H1 (cell line): ENCODE results near the gene MIB1. TPM values are rescaled to one million over a fixed set of nuclear protein-coding genes. Genes with fewer than 3 reads are reported as not detected.
A peak's percentile ranks its signal among the peaks of the same experiment; 100 is the strongest.

Source experiments
- CTCF ChIA-PET: fragments of 300-600 bp; sonication (Branson Sonifier 250); formaldehyde crosslinking; loops from one replicate; lab custom pipeline; 2021; ENCODE audit not compliant: partially characterized antibody; lab: Charles Lee
- POLR2A ChIA-PET: fragments of 300-600 bp; sonication (Branson Sonifier 250); formaldehyde crosslinking; loops from one replicate; lab custom pipeline; 2021; ENCODE audit warnings: inconsistent platforms; ENCODE audit not compliant: partially characterized antibody; lab: Charles Lee
- DNase-seq, 2 experiments: peaks; one replicate each; pipeline versions ENCODE4 v3.0.0 to v3.0.0-alpha.2; 2010 to 2022; ENCODE audit warnings: low spot score in 2 of 2, low read depth in 1 of 2, mixed read lengths in 1 of 2
- FAIRE-seq: peaks from 2 replicates; lab custom pipeline; 2011; peaks lifted over from hg19 to GRCh38; lab: Jason Lieb, UNC
- H2AFZ ChIP-seq: 2 replicates; pipeline ENCODE4 v1.8.1; 2012; ENCODE audit warnings: low read length, inconsistent platforms
- H2AK5ac ChIP-seq: 2 replicates; pipeline ENCODE4 v1.6.1; 2013; ENCODE audit warnings: low read depth, low read length
- H2BK120ac ChIP-seq: replicated peaks from 2 replicates; pipeline ENCODE3; 2013; ENCODE audit warnings: low read depth, low read length, inconsistent platforms
- H2BK12ac ChIP-seq: 2 replicates; pipeline ENCODE4 v1.6.1; 2013; ENCODE audit warnings: low read depth, low read length
- H2BK15ac ChIP-seq: 2 replicates; pipeline ENCODE4 v1.6.1; 2013; ENCODE audit warnings: low read length
- H2BK20ac ChIP-seq: 2 replicates; pipeline ENCODE4 v1.6.1; 2013; ENCODE audit warnings: low read length
- H2BK5ac ChIP-seq: 2 replicates; pipeline ENCODE4 v1.6.1; 2013; ENCODE audit warnings: low read depth, low read length
- H3K14ac ChIP-seq: 2 replicates; pipeline ENCODE4 v1.6.1; 2013; ENCODE audit warnings: inconsistent platforms; ENCODE audit not compliant: insufficient read length
- H3K18ac ChIP-seq: 2 replicates; pipeline ENCODE4 v1.6.1; 2013; ENCODE audit warnings: low read length; ENCODE audit errors: extremely low read depth
- H3K23ac ChIP-seq: 2 replicates; pipeline ENCODE4 v1.6.1; 2013; ENCODE audit warnings: inconsistent platforms; ENCODE audit not compliant: insufficient read length
- H3K23me2 ChIP-seq: 2 replicates; pipeline ENCODE4 v1.6.1; 2013; ENCODE audit warnings: low read depth, low read length
- H3K27ac ChIP-seq: 2 replicates; pipeline ENCODE4 v1.6.1; 2011; ENCODE audit warnings: low read depth, low read length, inconsistent platforms
- H3K27me3 ChIP-seq, 4 experiments: replicated peaks in 1 of 4; 1 replicate in 1 of 4; 2 replicates in 3 of 4; pipeline versions ENCODE4 v1.6.1 to v1.8.1; 2011 to 2013; ENCODE audit warnings: low read length in 3 of 4, mild to moderate bottlenecking in 3 of 4, inconsistent platforms in 2 of 4, mixed read lengths in 2 of 4, moderate library complexity in 1 of 4; ENCODE audit not compliant: control insufficient read depth in 3 of 4, insufficient read depth in 3 of 4; ENCODE audit errors: extremely low read depth in 1 of 4
- H3K36me3 ChIP-seq, 4 experiments: 2 replicates each; pipeline versions ENCODE4 v1.6.1 to v1.8.1; 2011 to 2013; ENCODE audit warnings: mild to moderate bottlenecking in 4 of 4, low read length in 3 of 4, moderate library complexity in 2 of 4, control low read depth in 1 of 4, inconsistent platforms in 1 of 4; ENCODE audit not compliant: insufficient read depth in 4 of 4, control insufficient read depth in 2 of 4
- H3K4ac ChIP-seq: replicated peaks from 2 replicates; pipeline ENCODE3; 2013; ENCODE audit warnings: low read length, low read depth, mixed read lengths, inconsistent platforms; ENCODE audit not compliant: insufficient read length
- H3K4me1 ChIP-seq, 4 experiments: replicated peaks in 1 of 4; 1 replicate in 1 of 4; 2 replicates in 3 of 4; pipeline versions ENCODE4 v1.6.1 to v1.8.1; 2011 to 2013; ENCODE audit warnings: low read length in 3 of 4, inconsistent platforms in 2 of 4, mixed read lengths in 1 of 4; ENCODE audit not compliant: insufficient read depth in 4 of 4, control insufficient read depth in 3 of 4
- H3K4me2 ChIP-seq, 2 experiments: 2 replicates each; pipeline versions ENCODE4 v1.6.1 to v1.8.1; 2011 to 2013; ENCODE audit warnings: low read depth in 2 of 2, low read length in 2 of 2, control low read depth in 1 of 2, inconsistent platforms in 1 of 2, mild to moderate bottlenecking in 1 of 2; ENCODE audit not compliant: insufficient read depth in 1 of 2
- H3K4me3 ChIP-seq, 4 experiments: fragments of 200-600, 300-600 bp in 1 of 4; sonication (generic), shearing (Covaris generic), sonication (Bioruptor Twin) in 1 of 4; 2 replicates each; pipeline versions ENCODE4 v1.5.1 to v1.8.1; 2011 to 2016; ENCODE audit warnings: low read length in 4 of 4, low read depth in 3 of 4, control low read depth in 2 of 4, inconsistent platforms in 2 of 4, mild to moderate bottlenecking in 2 of 4, mixed read lengths in 1 of 4, moderate library complexity in 1 of 4; ENCODE audit not compliant: insufficient read depth in 2 of 4; ENCODE audit errors: extremely low read depth in 1 of 4
- H3K56ac ChIP-seq: replicated peaks from 2 replicates; pipeline ENCODE3; 2013; ENCODE audit warnings: low read depth, mild to moderate bottlenecking, mixed read lengths, low read length, inconsistent platforms; ENCODE audit not compliant: insufficient read length
- H3K79me1 ChIP-seq: 2 replicates; pipeline ENCODE4 v1.6.1; 2013; ENCODE audit warnings: low read depth, low read length, control low read depth
- H3K79me2 ChIP-seq, 2 experiments: 2 replicates each; pipeline versions ENCODE4 v1.6.1 to v1.8.1; 2012 to 2013; ENCODE audit warnings: low read length in 2 of 2, mild to moderate bottlenecking in 2 of 2, inconsistent platforms in 1 of 2; ENCODE audit not compliant: insufficient read depth in 2 of 2, control insufficient read depth in 1 of 2
- H3K9ac ChIP-seq, 4 experiments: replicated peaks in 1 of 4; 1 replicate in 1 of 4; 2 replicates in 3 of 4; pipeline versions ENCODE4 v1.6.1 to v1.8.1; 2011 to 2013; ENCODE audit warnings: low read depth in 3 of 4, low read length in 3 of 4, control low read depth in 2 of 4, mild to moderate bottlenecking in 2 of 4, moderate library complexity in 2 of 4, inconsistent platforms in 1 of 4; ENCODE audit errors: extremely low read depth in 1 of 4
- H3K9me3 ChIP-seq, 2 experiments: 2 replicates each; pipeline versions ENCODE4 v1.6.1 to v1.8.1; 2012 to 2013; ENCODE audit warnings: mild to moderate bottlenecking in 2 of 2, moderate library complexity in 2 of 2, control low read depth in 1 of 2, inconsistent platforms in 1 of 2, low read depth in 1 of 2, low read length in 1 of 2, mixed read lengths in 1 of 2; ENCODE audit not compliant: insufficient read depth in 2 of 2
- H4K20me1 ChIP-seq, 2 experiments: replicated peaks in 1 of 2; 2 replicates each; pipeline versions ENCODE3 to v1.8.1; 2011 to 2013; ENCODE audit warnings: inconsistent platforms in 2 of 2, low read length in 2 of 2, mild to moderate bottlenecking in 1 of 2; ENCODE audit not compliant: insufficient read depth in 2 of 2, control insufficient read depth in 1 of 2
- H4K5ac ChIP-seq: 2 replicates; pipeline ENCODE4 v1.6.1; 2013; ENCODE audit warnings: low read length, low read depth, mixed read lengths, inconsistent platforms; ENCODE audit not compliant: insufficient read length
- H4K8ac ChIP-seq: 2 replicates; pipeline ENCODE4 v1.8.0; 2013; ENCODE audit warnings: mild to moderate bottlenecking, moderate library complexity, low read length, inconsistent platforms; ENCODE audit not compliant: insufficient read depth; ENCODE audit errors: extremely low read depth
- H4K91ac ChIP-seq: replicated peaks from 2 replicates; pipeline ENCODE3; 2013; ENCODE audit warnings: low read length, mixed read lengths, inconsistent platforms; ENCODE audit not compliant: insufficient read length
- BACH1 ChIP-seq: IDR thresholded peaks from 2 replicates; pipeline ENCODE4 v1.6.1; 2012; ENCODE audit warnings: low read length, improper control_type of control experiment
- KDM5A ChIP-seq: fragments of 200-600 bp; IDR thresholded peaks from 2 replicates; pipeline ENCODE4 v1.7.1; 2012; ENCODE audit warnings: mild to moderate bottlenecking, low read length, inconsistent platforms, mixed read lengths
- POLR2A ChIP-seq, 2 experiments: IDR thresholded peaks; 1 replicate in 1 of 2; 2 replicates in 1 of 2; pipeline ENCODE4 v1.6.1; 2011; ENCODE audit warnings: low read depth in 2 of 2, low read length in 2 of 2, mild to moderate bottlenecking in 2 of 2; ENCODE audit errors: control extremely low read depth in 1 of 2
- YY1 ChIP-seq: IDR thresholded peaks from 2 replicates; pipeline ENCODE4 v1.6.1; 2011; ENCODE audit warnings: low read depth, mild to moderate bottlenecking, low read length
- WGBS, 2 experiments: shearing (Covaris generic) in 1 of 2; methylation state at CpG; one replicate each; pipeline versions ENCODE4 v1.1.6 to v1.1.7; 2013 to 2015; ENCODE audit warnings: low lambda C conversion rate in 2 of 2, mixed read lengths in 2 of 2, inconsistent platforms in 1 of 2, low coverage in 1 of 2, missing lambda C conversion rate in 1 of 2; ENCODE audit not compliant: insufficient replicate concordance in 2 of 2, insufficient coverage in 1 of 2, insufficient read length in 1 of 2; ENCODE audit errors: extremely low coverage in 1 of 2, missing lambda C conversion rate in 1 of 2; 5-methylcytosine and 5-hydroxymethylcytosine counted together
- polyA plus RNA-seq, 7 experiments: library from polyadenylated mRNA; depleted of rRNA in 3 of 7; stranded (reverse) in 5 of 7; unstranded in 2 of 7; fragments of >200 nt in 5 of 7; fragments of 200-250 nt in 2 of 7; gene quantifications; 1 replicate in 5 of 7; 2 replicates in 1 of 7; 4 replicates in 1 of 7; pipeline versions ENCODE4 v1.2.1 to v1.2.3, GENCODE V29; 2011 to 2013; ENCODE audit warnings: missing spikeins in 2 of 7, mixed read lengths in 2 of 7
- total RNA-seq: library from RNA; stranded (reverse); fragmentation: NEBNext Ultra II Directional; extraction: Animal tissue kit (Norgen Biotek cat#: 25700); gene quantifications from 2 replicates; pipeline ENCODE4 v1.2.1, GENCODE V29; 2021
- TF ChIP-seq, protein P1 (sequence below): IDR thresholded peaks from 2 replicates; pipeline ENCODE4 v1.6.1; 2011; ENCODE audit warnings: low read length, improper control_type of control experiment
- TF ChIP-seq, protein P2 (sequence below), 3 experiments: IDR thresholded peaks; 1 replicate in 2 of 3; 2 replicates in 1 of 3; pipeline versions ENCODE4 v1.5.1 to v1.6.1; 2011; ENCODE audit warnings: low read length in 3 of 3, mild to moderate bottlenecking in 3 of 3, inconsistent platforms in 2 of 3, low read depth in 1 of 3, moderate library complexity in 1 of 3; ENCODE audit not compliant: insufficient read depth in 1 of 3; ENCODE audit errors: control extremely low read depth in 1 of 3

MIB1 gene
- total and polyA plus RNA-seq, 2 of the 8 experiments (the other 6 are each of a cell fraction or from before 2014, with no cell fraction given) = 8.2 to 60.3 TPM

GRCh38 chr18:21735452-21736015 lies 5.1 kb upstream of the MIB1 start:
- peak in 1 of 2 experiments; percentile 66 for DNase-seq
- no peak overlapping the region for H3K4ac ChIP-seq
- no peak overlapping the region for H3K56ac ChIP-seq
- no peaks in the 10 kb centered on the region for H3K79me2 ChIP-seq
- no peaks in the 10 kb centered on the region for H3K27me3 ChIP-seq
- H2BK120ac ChIP-seq = no peak overlapping the region
- H3K36me3 ChIP-seq = no peaks in the 10 kb centered on the region
- H3K4me3 ChIP-seq = no peak overlapping the region
- peaks cover 2 to 13% (median 4%) of the 10 kb centered on the region in 4 experiments; a peak in 5 of 7 replicates for H3K4me1 ChIP-seq
- H3K9ac ChIP-seq = peak overlapping the region in 1 of 4 experiments; percentile 30; a peak in 1 of 7 replicates
- H3K18ac ChIP-seq = no peak overlapping the region
- ChIA-PET POLR2A (interaction anchor here (0.7 to 1.6 kb wide), 3 partner anchors 8 to 101 kb away, joined by 3 to 6 read pairs (median 4); partner anchors contain the start of gene ABHD3), CTCF (interaction anchor here (0.6 to 1.7 kb wide), 6 partner anchors 11 to 373 kb away, joined by 3 to 7 read pairs (median 4); partner anchors contain the start of gene ESCO1)
- 0 out of 4 replicates have a peak, but pooled peaks cover 0 to 2% of the 10 kb centered on the region in 2 experiments for H3K9me3 ChIP-seq
- H4K8ac ChIP-seq = peak overlapping the region; percentile 92; the same call in 1 of the 2 replicates
- H3K4me2 ChIP-seq = peak overlapping the region in 1 of 2 experiments; percentile 38; a peak in 1 of 4 replicates
- no peak overlapping the region for H4K91ac ChIP-seq
- no peaks in the 10 kb centered on the region for H4K20me1 ChIP-seq
- no peak overlapping the region for H4K5ac ChIP-seq
- no peak overlapping the region for H3K14ac ChIP-seq
- no peak for FAIRE-seq
- no peak overlapping the region for H2AK5ac ChIP-seq
- H2AFZ ChIP-seq = peak overlapping the region; percentile 76; the same call in 1 of the 2 replicates
- no peak overlapping the region for H2BK20ac ChIP-seq
- no peaks in the 10 kb centered on the region for H3K79me1 ChIP-seq
- H3K23ac ChIP-seq = no peak overlapping the region
- H3K27ac ChIP-seq = no peak overlapping the region; the same call in 1 of the 2 replicates
- no peak overlapping the region for H2BK5ac ChIP-seq
- H3K23me2 ChIP-seq = no peaks in the 10 kb centered on the region; the same call in 1 of the 2 replicates
- no peak overlapping the region for H2BK15ac ChIP-seq
- TF ChIP-seq BACH1 = peak; percentile 27; the same call in 1 of the 2 replicates
- TF ChIP-seq, protein P1, sequence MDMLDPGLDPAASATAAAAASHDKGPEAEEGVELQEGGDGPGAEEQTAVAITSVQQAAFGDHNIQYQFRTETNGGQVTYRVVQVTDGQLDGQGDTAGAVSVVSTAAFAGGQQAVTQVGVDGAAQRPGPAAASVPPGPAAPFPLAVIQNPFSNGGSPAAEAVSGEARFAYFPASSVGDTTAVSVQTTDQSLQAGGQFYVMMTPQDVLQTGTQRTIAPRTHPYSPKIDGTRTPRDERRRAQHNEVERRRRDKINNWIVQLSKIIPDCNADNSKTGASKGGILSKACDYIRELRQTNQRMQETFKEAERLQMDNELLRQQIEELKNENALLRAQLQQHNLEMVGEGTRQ = no peak
- TF ChIP-seq YY1 = peak; percentile 85
- no peak for TF ChIP-seq POLR2A (IDR thresholded peaks at IDR 0.05; ENCODE audit: control extremely low read depth in 1 of 2, low read depth in 2 of 2, low read length in 2 of 2)
- TF ChIP-seq KDM5A = no peak
- TF ChIP-seq, protein P2, sequence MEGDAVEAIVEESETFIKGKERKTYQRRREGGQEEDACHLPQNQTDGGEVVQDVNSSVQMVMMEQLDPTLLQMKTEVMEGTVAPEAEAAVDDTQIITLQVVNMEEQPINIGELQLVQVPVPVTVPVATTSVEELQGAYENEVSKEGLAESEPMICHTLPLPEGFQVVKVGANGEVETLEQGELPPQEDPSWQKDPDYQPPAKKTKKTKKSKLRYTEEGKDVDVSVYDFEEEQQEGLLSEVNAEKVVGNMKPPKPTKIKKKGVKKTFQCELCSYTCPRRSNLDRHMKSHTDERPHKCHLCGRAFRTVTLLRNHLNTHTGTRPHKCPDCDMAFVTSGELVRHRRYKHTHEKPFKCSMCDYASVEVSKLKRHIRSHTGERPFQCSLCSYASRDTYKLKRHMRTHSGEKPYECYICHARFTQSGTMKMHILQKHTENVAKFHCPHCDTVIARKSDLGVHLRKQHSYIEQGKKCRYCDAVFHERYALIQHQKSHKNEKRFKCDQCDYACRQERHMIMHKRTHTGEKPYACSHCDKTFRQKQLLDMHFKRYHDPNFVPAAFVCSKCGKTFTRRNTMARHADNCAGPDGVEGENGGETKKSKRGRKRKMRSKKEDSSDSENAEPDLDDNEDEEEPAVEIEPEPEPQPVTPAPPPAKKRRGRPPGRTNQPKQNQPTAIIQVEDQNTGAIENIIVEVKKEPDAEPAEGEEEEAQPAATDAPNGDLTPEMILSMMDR (IDR thresholded peaks at IDR 0.05; ENCODE audit: control extremely low read depth in 1 of 3, insufficient read depth in 1 of 3, low read depth in 1 of 3, low read length in 3 of 3) = no peak
- 78% methylated on average over 12 of the region's 12 CpGs; no CpG with 5 or more reads in 1 of the 2 experiments for WGBS, 2 experiments
- no peak overlapping the region for H2BK12ac ChIP-seq
